ENCODE data around the gene TCF7L2. TPM values are rescaled to one million over a fixed set of nuclear protein-coding genes. Genes with fewer than 3 reads are reported as not detected.
A peak's percentile ranks its signal among the peaks of the same experiment; 100 is the strongest.

The TCF7L2 gene
- total and polyA plus RNA-seq, 9 donors = 21.1 to 41.7 (median 34.5) TPM

GRCh38 chr10:113071446-113071845 is 121.4 kb downstream of the TCF7L2 start:
- Histone ChIP-seq H3K4me1 (ENCODE audit: insufficient read depth) (peaks cover 21% of the 10 kb centered on the region), H3K27me3 (no peaks in the 10 kb centered on the region), H3K36me3 (no peaks in the 10 kb centered on the region), H3K4me3 (no peak overlapping the region), H3K9me3 (no peaks in the 10 kb centered on the region), H3K27ac (no peak overlapping the region)
- TF ChIP-seq CTCF (IDR thresholded peaks at IDR 0.05) = no peak
- no peak for TF ChIP-seq POLR2A (IDR thresholded peaks at IDR 0.05)
- TF ChIP-seq EP300 (IDR thresholded peaks at IDR 0.05) = no peak
- intact Hi-C loops (cut with DNase I) = no loop called here
- peak; percentile 39 to 71 (median 65) for DNase-seq
- 22 to 48% (median 22%) methylated on average over 7 of the region's 7 CpGs for WGBS, 3 donors

GRCh38 chr10:113073549-113074189 is 123.6 kb downstream of the TCF7L2 start:
- peak overlapping the region; percentile 27 for H3K4me3 ChIP-seq
- intact Hi-C loops (cut with DNase I) = no loop called here
- no peaks in the 10 kb centered on the region for H3K9me3 ChIP-seq
- H3K4me1 ChIP-seq (ENCODE audit: insufficient read depth) = peaks cover 12% of the 10 kb centered on the region
- WGBS, 3 donors = 36 to 59% (median 59%) methylated on average over 23 of the region's 23 CpGs
- H3K27me3 ChIP-seq = no peaks in the 10 kb centered on the region
- TF ChIP-seq POLR2A (IDR thresholded peaks at IDR 0.05) (no peak), CTCF (IDR thresholded peaks at IDR 0.05) (no peak), EP300 (IDR thresholded peaks at IDR 0.05) (no peak)
- DNase-seq = peak; percentile 51 to 73 (median 67)
- H3K36me3 ChIP-seq = no peaks in the 10 kb centered on the region
- H3K27ac ChIP-seq = peak overlapping the region in 1 of 2 donors; percentile 2

GRCh38 chr10:113076949-113077348 is 126.9 kb downstream of the TCF7L2 start:
- TF ChIP-seq POLR2A (IDR thresholded peaks at IDR 0.05) = no peak
- no peak for TF ChIP-seq CTCF (IDR thresholded peaks at IDR 0.05)
- TF ChIP-seq EP300 (IDR thresholded peaks at IDR 0.05) = no peak
- DNase-seq = no peak
- Histone ChIP-seq H3K9me3 (no peaks in the 10 kb centered on the region), H3K36me3 (no peaks in the 10 kb centered on the region), H3K27me3 (no peaks in the 10 kb centered on the region), H3K4me1 (ENCODE audit: insufficient read depth) (peaks cover 10% of the 10 kb centered on the region), H3K4me3 (no peak overlapping the region), H3K27ac (no peak overlapping the region)
- 4 to 17% (median 6%) methylated on average over 1 of the region's 1 CpG for WGBS, 3 donors
- intact Hi-C loops (cut with DNase I) = no loop called here

GRCh38 chr10:113078282-113078907 is 128.3 kb downstream of the TCF7L2 start:
- no peak for DNase-seq
- 93 to 97% (median 95%) methylated on average over 4 of the region's 4 CpGs for WGBS, 3 donors
- intact Hi-C loops (cut with DNase I) = no loop called here

More at GRCh38 chr10:113078282-113078907, 128.3 kb downstream of the TCF7L2 start:
- no peaks in the 10 kb centered on the region for H3K36me3 ChIP-seq
- peaks cover 9% of the 10 kb centered on the region for H3K4me1 ChIP-seq (ENCODE audit: insufficient read depth)
- H3K27ac ChIP-seq = no peak overlapping the region
- TF ChIP-seq EP300 (IDR thresholded peaks at IDR 0.05) (no peak), CTCF (IDR thresholded peaks at IDR 0.05) (no peak), POLR2A (IDR thresholded peaks at IDR 0.05) (no peak)
- no peaks in the 10 kb centered on the region for H3K27me3 ChIP-seq
- no peaks in the 10 kb centered on the region for H3K9me3 ChIP-seq
- no peak overlapping the region for H3K4me3 ChIP-seq

Data from ovary (tissue), 9 donors.